Stimulated activated CD4-positive, alpha-beta T cell treated with anti-CD3 and anti-CD28 coated beads, Interleukin-4, amount 100 ng/mL, for 1 hour (primary cell): ENCODE results near the gene PRDM1.

Experiments
- DNase-seq: peaks from one replicate; pipeline ENCODE4 v3.0.0-alpha.2; 2020

PRDM1 gene

GRCh38 chr6:106098383-106099234 is 12.5 kb downstream of the PRDM1 start:
- DNase-seq = peak; percentile 67

GRCh38 chr6:106099235-106099537 is 13.1 kb downstream of the PRDM1 start:
- DNase-seq = no peak

GRCh38 chr6:106100755-106101154 is 14.6 kb downstream of the PRDM1 start:
- DNase-seq = no peak

GRCh38 chr6:106101466-106101865 is 15.3 kb downstream of the PRDM1 start:
- no peak for DNase-seq

- peak; percentile 58 for DNase-seq
These were observed 15.9 kb downstream of the PRDM1 start for GRCh38 chr6:106102034-106102433.

- DNase-seq = no peak
These were observed 17.0 kb downstream of the PRDM1 start for GRCh38 chr6:106102967-106103727.

- peak; percentile 24 for DNase-seq
These were observed 17.6 kb downstream of the PRDM1 start for GRCh38 chr6:106103728-106104109.

- DNase-seq = no peak
These were observed 18.3 kb downstream of the PRDM1 start for GRCh38 chr6:106104476-106104875.

GRCh38 chr6:106104941-106105340 is 18.8 kb downstream of the PRDM1 start:
- DNase-seq = no peak

GRCh38 chr6:106105493-106105892 is 19.4 kb downstream of the PRDM1 start:
- no peak for DNase-seq

- DNase-seq = no peak
These were observed 20.3 kb downstream of the PRDM1 start for GRCh38 chr6:106106276-106107042.

GRCh38 chr6:106107043-106107613 is 21.0 kb downstream of the PRDM1 start:
- no peak for DNase-seq

GRCh38 chr6:106108129-106108528 is 22.0 kb downstream of the PRDM1 start:
- no peak for DNase-seq

GRCh38 chr6:106109029-106109428 is 22.9 kb downstream of the PRDM1 start:
- no peak for DNase-seq

- DNase-seq = no peak
These were observed 24.2 kb downstream of the PRDM1 start for GRCh38 chr6:106110164-106110826.

GRCh38 chr6:106112433-106112832 is 26.3 kb downstream of the PRDM1 start:
- no peak for DNase-seq

- no peak for DNase-seq
These were observed 27.3 kb downstream of the PRDM1 start for GRCh38 chr6:106113256-106113959.

- DNase-seq = peak; percentile 55
These were observed 28.4 kb downstream of the PRDM1 start for GRCh38 chr6:106114492-106114891.

GRCh38 chr6:106115286-106115685 is 29.1 kb downstream of the PRDM1 start:
- DNase-seq = no peak

GRCh38 chr6:106116125-106116832 is 30.1 kb downstream of the PRDM1 start:
- no peak for DNase-seq

GRCh38 chr6:106117579-106117978 is 31.4 kb downstream of the PRDM1 start:
- peak; percentile 44 for DNase-seq
